HCT116 (cell line): ENCODE results near the gene TGFBR3.

Source experiments
- ATF3 ChIP-seq: IDR thresholded peaks from 2 replicates; pipeline ENCODE4 v1.6.1; 2012
- CTCF ChIP-seq, 3 experiments: fragments of 200-600 bp in 1 of 3; sonication (generic) in 1 of 3; IDR thresholded peaks in 2 of 3; conservative IDR thresholded peaks in 1 of 3; 2 replicates each; pipeline ENCODE4 v1.5.1; 2012 to 2017; ENCODE audit warnings: low read depth in 2 of 3, low read length in 2 of 3, antibody characterized with exemption in 1 of 3, borderline replicate concordance in 1 of 3, control low read depth in 1 of 3, mild to moderate bottlenecking in 1 of 3, mixed read lengths in 1 of 3, mixed run types in 1 of 3, moderate library complexity in 1 of 3; ENCODE audit not compliant: insufficient read depth in 1 of 3
- EZH2 ChIP-seq: fragments of 200-600 bp; sonication (generic); IDR thresholded peaks from 2 replicates; pipeline ENCODE4 v1.6.1; 2017; ENCODE audit warnings: antibody characterized with exemption, mixed run types
- EZH2phosphoT487 ChIP-seq: fragments of 200-600 bp; IDR thresholded peaks from 2 replicates; pipeline ENCODE4 v1.6.1; 2018; ENCODE audit warnings: antibody characterized with exemption, borderline replicate concordance
- MAX ChIP-seq: IDR thresholded peaks from 2 replicates; pipeline ENCODE4 v1.6.1; 2012
- POLR2A ChIP-seq: IDR thresholded peaks from 2 replicates; pipeline ENCODE4 v1.7.0; 2011; ENCODE audit warnings: borderline replicate concordance; ENCODE audit not compliant: insufficient read depth, insufficient read length; ENCODE audit errors: extremely low read depth
- POLR2AphosphoS5 ChIP-seq: IDR thresholded peaks from 2 replicates; pipeline ENCODE4 v1.6.1; 2011; ENCODE audit warnings: mild to moderate bottlenecking, low read depth, low read length, moderate library complexity
- RAD21 ChIP-seq: IDR thresholded peaks from 2 replicates; pipeline ENCODE4 v1.6.1; 2012; ENCODE audit warnings: low read depth, mild to moderate bottlenecking
- SP1 ChIP-seq: IDR thresholded peaks from 2 replicates; pipeline ENCODE4 v1.6.1; 2012; ENCODE audit warnings: low read depth
- TCF7L2 ChIP-seq: IDR thresholded peaks from 2 replicates; pipeline ENCODE4 v1.7.0; 2011; ENCODE audit warnings: borderline replicate concordance, inconsistent platforms; ENCODE audit not compliant: insufficient read depth, insufficient read length; ENCODE audit errors: extremely low read depth
- ZBTB33 ChIP-seq: IDR thresholded peaks from 2 replicates; pipeline ENCODE4 v1.6.1; 2011; ENCODE audit warnings: mild to moderate bottlenecking, low read length, moderate library complexity; ENCODE audit not compliant: insufficient replicate concordance; ENCODE audit errors: extremely low read depth
- ZNF274 ChIP-seq: fragments of 200-500 bp; sonication (Bioruptor generic); IDR thresholded peaks from 2 replicates; pipeline ENCODE4 v1.6.1; 2014; ENCODE audit warnings: mild to moderate bottlenecking, low read depth, low read length, inconsistent platforms

GRCh38 chr1:91836331-91837040 lies 49.5 kb downstream of the TGFBR3 start:
- no peak for TF ChIP-seq RAD21
- no peak for TF ChIP-seq POLR2A
- no peak for TF ChIP-seq TCF7L2
- TF ChIP-seq ATF3: no peak
- TF ChIP-seq ZBTB33: no peak
- no peak for TF ChIP-seq CTCF (IDR thresholded peaks at IDR 0.05 in 2 of 3, conservative IDR thresholded peaks at IDR 0.05 in 1 of 3; ENCODE audit: borderline replicate concordance in 1 of 3, insufficient read depth in 1 of 3, low read depth in 2 of 3, low read length in 2 of 3)
- no peak for TF ChIP-seq EZH2
- TF ChIP-seq MAX: no peak
- no peak for TF ChIP-seq POLR2AphosphoS5
- no peak for TF ChIP-seq ZNF274
- TF ChIP-seq SP1: no peak
- TF ChIP-seq EZH2phosphoT487: no peak
